HL-60 (cell line): ENCODE results near the gene DCTPP1.

ENCODE experiments used
- DNase-seq, 2 experiments: peaks; one replicate each; pipeline ENCODE4 v3.0.0-alpha.2; 2010 to 2020; ENCODE audit warnings: low read depth in 1 of 2, low spot score in 1 of 2
- H3K27ac ChIP-seq: fragments of 250-450 bp; sonication (Bioruptor Pico); replicated peaks from 2 replicates; pipeline ENCODE4 v1.5.1; 2020; ENCODE audit warnings: mild to moderate bottlenecking, moderate library complexity
- H3K27me3 ChIP-seq: fragments of 250-450 bp; sonication (Bioruptor Pico); 2 replicates; pipeline ENCODE4 v1.5.1; 2021; ENCODE audit warnings: mild to moderate bottlenecking, moderate library complexity; ENCODE audit not compliant: insufficient read depth, poor library complexity, severe bottlenecking
- H3K4me3 ChIP-seq: replicated peaks from 2 replicates; pipeline ENCODE4 v1.5.1; 2011; ENCODE audit warnings: mild to moderate bottlenecking, control low read depth, low read length; ENCODE audit not compliant: insufficient read depth
- CTCF ChIP-seq: IDR thresholded peaks from one replicate; pipeline ENCODE4 v1.5.1; 2011; ENCODE audit warnings: low read length, control low read depth, inconsistent platforms; ENCODE audit not compliant: insufficient read depth
- GABPA ChIP-seq: IDR thresholded peaks from 2 replicates; pipeline ENCODE4 v1.6.1; 2012; ENCODE audit warnings: low read depth
- POLR2AphosphoS5 ChIP-seq: IDR thresholded peaks from 2 replicates; pipeline ENCODE4 v1.6.1; 2012; ENCODE audit warnings: low read depth
- REST ChIP-seq: IDR thresholded peaks from 2 replicates; pipeline ENCODE4 v1.6.1; 2012; ENCODE audit warnings: low read depth; ENCODE audit not compliant: insufficient replicate concordance
- SPI1 ChIP-seq: IDR thresholded peaks from 2 replicates; pipeline ENCODE4 v1.6.1; 2012; ENCODE audit warnings: low read depth, mild to moderate bottlenecking, borderline replicate concordance

Gene DCTPP1

GRCh38 chr16:30399435-30400186 lies 30.2 kb downstream of the DCTPP1 start:
- TF ChIP-seq REST, result no peak
- TF ChIP-seq SPI1, result no peak
- TF ChIP-seq CTCF, result no peak
- no peak for TF ChIP-seq GABPA
- no peak for TF ChIP-seq POLR2AphosphoS5
- Histone ChIP-seq H3K27ac (no peak overlapping the region), H3K4me3 (no peak overlapping the region), H3K27me3 (peaks cover 4% of the 10 kb centered on the region)
- DNase-seq, result no peak

GRCh38 chr16:30398661-30399434 lies 31.0 kb downstream of the DCTPP1 start:
- TF ChIP-seq SPI1 (no peak), REST (no peak), POLR2AphosphoS5 (no peak), CTCF (no peak), GABPA (no peak)
- Histone ChIP-seq H3K4me3 (no peak overlapping the region), H3K27ac (no peak overlapping the region)

GRCh38 chr16:30397776-30398660 lies 31.8 kb downstream of the DCTPP1 start:
- H3K27me3 ChIP-seq, result peaks cover 4% of the 10 kb centered on the region
- H3K4me3 ChIP-seq, result no peak overlapping the region
- TF ChIP-seq POLR2AphosphoS5 (no peak), CTCF (no peak), REST (no peak), GABPA (no peak), SPI1 (no peak)
- H3K27ac ChIP-seq, result no peak overlapping the region
- DNase-seq, result peak in 1 of 2 experiments; percentile 49

More at GRCh38 chr16:30398661-30399434, 31.0 kb downstream of the DCTPP1 start:
- H3K27me3 ChIP-seq, result peaks cover 4% of the 10 kb centered on the region
- no peak for DNase-seq
